OCI-M2 (cell line): ENCODE data around the gene IL1R2.

ENCODE experiments used
- DNase-seq: peaks from one replicate; lab custom pipeline; 2025; ENCODE audit not compliant: unreplicated experiment; lab: John Stamatoyannopoulos, UW

Gene IL1R2

GRCh38 chr2:102076512-102076911 is 84.8 kb downstream of the IL1R2 start:
- no peak for DNase-seq
